Right cardiac atrium (tissue), 5 donors: ENCODE data around the gene SMARCAL1. TPM values are rescaled to one million over a fixed set of nuclear protein-coding genes. Genes with fewer than 3 reads are reported as not detected.

Experiments used
- ATAC-seq, 2 donors: fragments of 200-7000 bp; cut with Tn5 transposase; one replicate each; pipeline versions ENCODE4 v1.8.0 to v1.9.1; 2020; ENCODE audit warnings: moderate library complexity in 2 of 2, mild to moderate bottlenecking in 1 of 2
- DNase-seq, 3 donors: peaks; one replicate each; pipeline ENCODE4 v3.0.0-alpha.2; 2020
- H3K27ac ChIP-seq: one replicate; pipeline ENCODE4 v1.5.1; 2013; ENCODE audit warnings: mild to moderate bottlenecking, low read length, control low read depth, moderate library complexity
- H3K27me3 ChIP-seq: one replicate; pipeline ENCODE4 v1.6.1; 2013; ENCODE audit not compliant: control insufficient read depth, insufficient read depth
- H3K4me1 ChIP-seq: one replicate; pipeline ENCODE4 v1.6.1; 2013; ENCODE audit warnings: low read length; ENCODE audit not compliant: control insufficient read depth, insufficient read depth
- H3K4me3 ChIP-seq: one replicate; pipeline ENCODE4 v1.5.1; 2013; ENCODE audit warnings: low read length, control low read depth
- H3K9me3 ChIP-seq: one replicate; pipeline ENCODE4 v1.6.1; 2013; ENCODE audit warnings: low read length; ENCODE audit not compliant: control insufficient read depth
- WGBS: extraction: QIAGEN DNeasy Blood & Tissue Kit; methylation state at CpG from one replicate; pipeline ENCODE4 v1.1.7; 2013; 5-methylcytosine and 5-hydroxymethylcytosine counted together
- intact Hi-C, 4 donors: fragments of 100-400 bp; cut with DNase I; formaldehyde crosslinking; loops; one replicate each; pipeline versions ENCODE4 v1.11.0 to v1.14.0; 2022 to 2023
- polyA plus RNA-seq: library from polyadenylated mRNA; stranded (reverse); fragments of 200-250 nt; gene quantifications from one replicate; pipeline ENCODE4 v1.2.3, GENCODE V29; 2013
- total RNA-seq, 4 donors: library from RNA; stranded (reverse); fragmentation: NEBNext Ultra II Directional; extraction: Animal tissue kit (Norgen Biotek cat#: 25700); gene quantifications; one replicate each; pipeline ENCODE4 v1.2.1, GENCODE V29; 2021
- donor health status: healthy with polysubstance abuse.
- donor health status: DM: no; HTN: yes; CAD: no.
- donor health status: DM: no; HTN: no; CAD: no.
- donor health status: DM: no; HTN: yes; CAD: no; lungs with severe emphysema.
- donor health status: DM: yes; HTN: yes; CAD: no.

SMARCAL1 gene
- total and polyA plus RNA-seq, 5 donors, result 9.3 to 16.1 (median 12.8) TPM

GRCh38 chr2:216428618-216429350 is 16.5 kb downstream of the SMARCAL1 start:
- ATAC-seq (no peak), DNase-seq (no peak)
- Histone ChIP-seq H3K27me3 (no peaks in the 10 kb centered on the region), H3K9me3 (no peaks in the 10 kb centered on the region), H3K4me3 (no peak overlapping the region), H3K4me1 (peaks cover 2% of the 10 kb centered on the region), H3K27ac (no peak overlapping the region)
- 76% methylated on average over 6 of the region's 6 CpGs for WGBS
- intact Hi-C loops, result no loop called here

- Histone ChIP-seq H3K27ac (no peak overlapping the region), H3K4me3 (no peak overlapping the region), H3K27me3 (no peaks in the 10 kb centered on the region), H3K4me1 (peaks cover 2% of the 10 kb centered on the region), H3K9me3 (no peaks in the 10 kb centered on the region)
- DNase-seq (no peak), ATAC-seq (no peak)
- WGBS, result 87% methylated on average over 5 of the region's 5 CpGs
- intact Hi-C loops, result no loop called here
These were observed 17.1 kb downstream of the SMARCAL1 start for GRCh38 chr2:216429428-216429827.

GRCh38 chr2:216430811-216431530 is 18.7 kb downstream of the SMARCAL1 start:
- H3K27me3 ChIP-seq, result no peaks in the 10 kb centered on the region
- 65% methylated on average over 13 of the region's 13 CpGs for WGBS
- ATAC-seq, result peak; percentile 42 to 61

GRCh38 chr2:216431531-216431856 is 19.2 kb downstream of the SMARCAL1 start:
- peaks cover 2% of the 10 kb centered on the region for H3K4me1 ChIP-seq
- H3K4me3 ChIP-seq, result no peak overlapping the region
- H3K27ac ChIP-seq, result no peak overlapping the region
- intact Hi-C loops, result no loop called here
- H3K9me3 ChIP-seq, result no peaks in the 10 kb centered on the region
- DNase-seq (no peak), ATAC-seq (no peak)
- no peaks in the 10 kb centered on the region for H3K27me3 ChIP-seq

More at GRCh38 chr2:216430811-216431530, 18.7 kb downstream of the SMARCAL1 start:
- no peak overlapping the region for H3K4me3 ChIP-seq
- H3K9me3 ChIP-seq, result no peaks in the 10 kb centered on the region
- no peak for DNase-seq
- H3K27ac ChIP-seq, result no peak overlapping the region
- intact Hi-C loops, result no loop called here
- peaks cover 2% of the 10 kb centered on the region for H3K4me1 ChIP-seq

GRCh38 chr2:216436383-216436782 is 24.1 kb downstream of the SMARCAL1 start:
- Histone ChIP-seq H3K9me3 (no peaks in the 10 kb centered on the region), H3K4me1 (peaks cover 4% of the 10 kb centered on the region), H3K4me3 (no peak overlapping the region), H3K27me3 (no peaks in the 10 kb centered on the region), H3K27ac (no peak overlapping the region)
- DNase-seq (no peak), ATAC-seq (no peak)
- intact Hi-C loops, result no loop called here
- WGBS, result 56% methylated on average over 2 of the region's 2 CpGs

- intact Hi-C loops, result no loop called here
- no peak for ATAC-seq
These were observed 29.2 kb downstream of the SMARCAL1 start for GRCh38 chr2:216441308-216442010.

GRCh38 chr2:216445501-216445900 is 33.2 kb downstream of the SMARCAL1 start:
- ATAC-seq (no peak), DNase-seq (no peak)
- Histone ChIP-seq H3K9me3 (no peaks in the 10 kb centered on the region), H3K27ac (no peak overlapping the region), H3K27me3 (no peaks in the 10 kb centered on the region), H3K4me1 (peaks cover 2% of the 10 kb centered on the region), H3K4me3 (no peak overlapping the region)
- 81% methylated on average over 5 of the region's 5 CpGs for WGBS
- intact Hi-C loops, result no loop called here

More at GRCh38 chr2:216441308-216442010, 29.2 kb downstream of the SMARCAL1 start:
- no peak overlapping the region for H3K4me3 ChIP-seq
- no peaks in the 10 kb centered on the region for H3K27me3 ChIP-seq
- H3K27ac ChIP-seq, result no peak overlapping the region
- H3K9me3 ChIP-seq, result no peaks in the 10 kb centered on the region
- no peak for DNase-seq
- H3K4me1 ChIP-seq, result peaks cover 3% of the 10 kb centered on the region
- WGBS, result 97% methylated on average over 3 of the region's 3 CpGs

- Histone ChIP-seq H3K4me1 (no peaks in the 10 kb centered on the region), H3K27ac (no peak overlapping the region), H3K4me3 (no peak overlapping the region), H3K9me3 (no peaks in the 10 kb centered on the region), H3K27me3 (no peaks in the 10 kb centered on the region)
- DNase-seq (no peak), ATAC-seq (no peak)
- intact Hi-C loops, result no loop called here
- 71% methylated on average over 2 of the region's 2 CpGs for WGBS
These were observed 34.1 kb downstream of the SMARCAL1 start for GRCh38 chr2:216446343-216446742.

- H3K27ac ChIP-seq, result peak overlapping the region; percentile 12
- DNase-seq, result peak in 2 of 3 donors; percentile 48 to 60
- WGBS, result 74% methylated on average over 3 of the region's 3 CpGs
- intact Hi-C loops, result no loop called here
- peak; percentile 72 to 76 for ATAC-seq
- H3K9me3 ChIP-seq, result no peaks in the 10 kb centered on the region
- no peaks in the 10 kb centered on the region for H3K4me1 ChIP-seq
- H3K27me3 ChIP-seq, result no peaks in the 10 kb centered on the region
- H3K4me3 ChIP-seq, result no peak overlapping the region
These were observed 35.0 kb downstream of the SMARCAL1 start for GRCh38 chr2:216447293-216447692.

GRCh38 chr2:216448829-216449228 is 36.5 kb downstream of the SMARCAL1 start:
- intact Hi-C loops, result no loop called here
- H3K4me1 ChIP-seq, result no peaks in the 10 kb centered on the region

GRCh38 chr2:216450346-216450745 is 38.1 kb downstream of the SMARCAL1 start:
- H3K4me1 ChIP-seq, result no peaks in the 10 kb centered on the region
- no peak overlapping the region for H3K4me3 ChIP-seq
- intact Hi-C loops, result no loop called here
- no peaks in the 10 kb centered on the region for H3K27me3 ChIP-seq
- DNase-seq, result no peak
- H3K9me3 ChIP-seq, result no peaks in the 10 kb centered on the region
- H3K27ac ChIP-seq, result no peak overlapping the region
- no peak for ATAC-seq

More at GRCh38 chr2:216448829-216449228, 36.5 kb downstream of the SMARCAL1 start:
- DNase-seq (no peak), ATAC-seq (no peak)
- Histone ChIP-seq H3K27me3 (no peaks in the 10 kb centered on the region), H3K9me3 (no peaks in the 10 kb centered on the region), H3K27ac (no peak overlapping the region), H3K4me3 (no peak overlapping the region)
